Measurements from ENCODE around the gene IL18RAP. TPM values are rescaled to one million over a fixed set of nuclear protein-coding genes. Genes with fewer than 3 reads are reported as not detected.

IL18RAP gene
- total RNA-seq, 4 donors from 2014 or later: 4.2 to 6.8 (median 4.9) TPM

- H3K9me3 ChIP-seq: no peaks in the 10 kb centered on the region
- no peak overlapping the region for H3K4me3 ChIP-seq
- H3K4me1 ChIP-seq: no peaks in the 10 kb centered on the region
- no peak for DNase-seq
- no peak overlapping the region for H3K27ac ChIP-seq
- no peaks in the 10 kb centered on the region for H3K27me3 ChIP-seq
- H3K36me3 ChIP-seq: no peaks in the 10 kb centered on the region
- TF ChIP-seq POLR2A (IDR thresholded peaks at IDR 0.05): no peak
- no peak for TF ChIP-seq CTCF (IDR thresholded peaks at IDR 0.05)
These were observed 14.2 kb downstream of the IL18RAP start for GRCh38 chr2:102437122-102437521.

GRCh38 chr2:102438111-102438510, 15.2 kb downstream of the IL18RAP start:
- Histone ChIP-seq H3K4me1 (no peaks in the 10 kb centered on the region), H3K36me3 (no peaks in the 10 kb centered on the region), H3K4me3 (no peak overlapping the region), H3K27ac (no peak overlapping the region), H3K27me3 (no peaks in the 10 kb centered on the region), H3K9me3 (no peaks in the 10 kb centered on the region)
- TF ChIP-seq POLR2A (IDR thresholded peaks at IDR 0.05) (no peak), CTCF (IDR thresholded peaks at IDR 0.05) (no peak)
- DNase-seq: no peak

- H3K27me3 ChIP-seq: no peaks in the 10 kb centered on the region
- no peak overlapping the region for H3K4me3 ChIP-seq
- DNase-seq: no peak
- no peaks in the 10 kb centered on the region for H3K9me3 ChIP-seq
- H3K27ac ChIP-seq: no peak overlapping the region
- H3K4me1 ChIP-seq: no peaks in the 10 kb centered on the region
- TF ChIP-seq POLR2A (IDR thresholded peaks at IDR 0.05) (no peak), CTCF (IDR thresholded peaks at IDR 0.05) (no peak)
- H3K36me3 ChIP-seq: no peaks in the 10 kb centered on the region
These were observed 15.6 kb downstream of the IL18RAP start for GRCh38 chr2:102438578-102438977.

GRCh38 chr2:102439065-102439695, 16.2 kb downstream of the IL18RAP start:
- Histone ChIP-seq H3K36me3 (no peaks in the 10 kb centered on the region), H3K9me3 (no peaks in the 10 kb centered on the region), H3K4me1 (no peaks in the 10 kb centered on the region), H3K27ac (no peak overlapping the region), H3K27me3 (no peaks in the 10 kb centered on the region), H3K4me3 (no peak overlapping the region)
- TF ChIP-seq POLR2A (IDR thresholded peaks at IDR 0.05) (no peak), CTCF (IDR thresholded peaks at IDR 0.05) (no peak)
- DNase-seq: no peak

GRCh38 chr2:102442967-102443828, 20.2 kb downstream of the IL18RAP start:
- Histone ChIP-seq H3K9me3 (no peaks in the 10 kb centered on the region), H3K4me1 (no peaks in the 10 kb centered on the region), H3K4me3 (no peak overlapping the region), H3K27me3 (no peaks in the 10 kb centered on the region), H3K27ac (no peak overlapping the region), H3K36me3 (no peaks in the 10 kb centered on the region)
- DNase-seq: peak in 1 of 3 donors; percentile 65
- no peak for TF ChIP-seq POLR2A (IDR thresholded peaks at IDR 0.05)
- TF ChIP-seq CTCF (IDR thresholded peaks at IDR 0.05): peak; percentile 57 to 81 (median 72)
